SK-N-MC (cell line): Measurements from ENCODE around the gene ARHGAP22.

ENCODE experiments used
- DNase-seq: peaks from one replicate; pipeline ENCODE4 v3.0.0-alpha.2; 2011; ENCODE audit warnings: low read depth, low spot score
- H3K27ac ChIP-seq: fragments of 200-600 bp; sonication (generic); 2 replicates; pipeline ENCODE4 v1.5.1; 2016; ENCODE audit warnings: mixed run types
- H3K36me3 ChIP-seq: fragments of 200-600 bp; sonication (generic); 2 replicates; pipeline ENCODE4 v1.6.1; 2017; ENCODE audit warnings: antibody characterized with exemption, low read length, mixed read lengths; ENCODE audit not compliant: insufficient read depth
- H3K4me3 ChIP-seq: fragments of 200-600 bp; sonication (generic); 2 replicates; pipeline ENCODE4 v1.5.1; 2016
- H3K9ac ChIP-seq: fragments of 200-600 bp; sonication (generic); 2 replicates; pipeline ENCODE4 v1.8.0; 2017; ENCODE audit warnings: mixed run types, mixed read lengths; ENCODE audit not compliant: insufficient read length
- H3K9me3 ChIP-seq: fragments of 200-600 bp; sonication (generic); 2 replicates; pipeline ENCODE4 v1.6.1; 2017; ENCODE audit warnings: low read depth, mild to moderate bottlenecking, antibody characterized with exemption, low read length, moderate library complexity, mixed read lengths
- EZH2 ChIP-seq: fragments of 200-600 bp; sonication (generic); IDR thresholded peaks from one replicate; pipeline ENCODE4 v1.6.1; 2017; ENCODE audit warnings: antibody characterized with exemption
- FOXP2 ChIP-seq: optimal IDR thresholded peaks from 2 replicates; pipeline ENCODE3; 2011; ENCODE audit warnings: mild to moderate bottlenecking, moderate library complexity; ENCODE audit not compliant: insufficient read depth; ENCODE audit errors: extremely low read length, control extremely low read depth
- POLR2AphosphoS5 ChIP-seq: IDR thresholded peaks from 2 replicates; pipeline ENCODE4 v1.6.1; 2012; ENCODE audit warnings: mild to moderate bottlenecking, low read depth, low read length, borderline replicate concordance

Gene ARHGAP22

GRCh38 chr10:48508791-48509772 lies 95.8 kb downstream of the ARHGAP22 start:
- no peaks in the 10 kb centered on the region for H3K9me3 ChIP-seq
- DNase-seq = no peak
- H3K27ac ChIP-seq = no peak overlapping the region
- no peak overlapping the region for H3K9ac ChIP-seq
- no peak overlapping the region for H3K4me3 ChIP-seq
- no peak for TF ChIP-seq EZH2
- TF ChIP-seq FOXP2 = no peak
- no peak for TF ChIP-seq POLR2AphosphoS5
- no peaks in the 10 kb centered on the region for H3K36me3 ChIP-seq

- no peak for DNase-seq
- no peak overlapping the region for H3K27ac ChIP-seq
These were observed 96.7 kb downstream of the ARHGAP22 start for GRCh38 chr10:48507933-48508790.

DNA sequence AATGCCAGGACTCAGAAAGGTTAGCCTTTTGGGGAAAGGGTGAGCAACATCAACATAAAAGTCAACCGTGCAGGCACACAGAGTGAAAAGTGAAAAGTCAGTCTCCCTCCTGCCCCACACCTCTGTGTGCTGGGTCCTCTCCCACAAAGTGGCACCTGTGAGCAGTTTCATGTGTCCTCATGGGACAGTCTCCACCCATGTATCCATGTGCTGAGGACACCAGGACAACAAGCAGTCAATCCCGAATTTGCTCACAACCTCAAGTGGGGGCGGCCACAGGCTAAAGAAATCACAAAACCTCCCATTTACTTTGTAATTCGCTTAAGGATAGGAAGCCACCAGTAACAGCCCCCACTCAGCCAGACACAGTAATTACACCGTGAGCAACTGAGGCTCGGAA lies 97.4 kb downstream of the ARHGAP22 start:
- Histone ChIP-seq H3K9ac (no peak overlapping the region), H3K4me3 (no peak overlapping the region), H3K9me3 (no peaks in the 10 kb centered on the region), H3K27ac (no peak overlapping the region), H3K36me3 (no peaks in the 10 kb centered on the region)
- no peak for DNase-seq
- no peak for TF ChIP-seq POLR2AphosphoS5
- no peak for TF ChIP-seq FOXP2
- TF ChIP-seq EZH2 = no peak

More at GRCh38 chr10:48507933-48508790, 96.7 kb downstream of the ARHGAP22 start:
- no peak overlapping the region for H3K4me3 ChIP-seq
- no peak for TF ChIP-seq EZH2
- no peak overlapping the region for H3K9ac ChIP-seq
- H3K9me3 ChIP-seq = no peaks in the 10 kb centered on the region
- no peaks in the 10 kb centered on the region for H3K36me3 ChIP-seq

- DNase-seq = no peak
- H3K9ac ChIP-seq = no peak overlapping the region
- H3K27ac ChIP-seq = no peak overlapping the region
- TF ChIP-seq FOXP2 = no peak
- H3K9me3 ChIP-seq = no peaks in the 10 kb centered on the region
- H3K36me3 ChIP-seq = no peaks in the 10 kb centered on the region
- H3K4me3 ChIP-seq = no peak overlapping the region
These were observed 98.5 kb downstream of the ARHGAP22 start for GRCh38 chr10:48506147-48506917.

DNA sequence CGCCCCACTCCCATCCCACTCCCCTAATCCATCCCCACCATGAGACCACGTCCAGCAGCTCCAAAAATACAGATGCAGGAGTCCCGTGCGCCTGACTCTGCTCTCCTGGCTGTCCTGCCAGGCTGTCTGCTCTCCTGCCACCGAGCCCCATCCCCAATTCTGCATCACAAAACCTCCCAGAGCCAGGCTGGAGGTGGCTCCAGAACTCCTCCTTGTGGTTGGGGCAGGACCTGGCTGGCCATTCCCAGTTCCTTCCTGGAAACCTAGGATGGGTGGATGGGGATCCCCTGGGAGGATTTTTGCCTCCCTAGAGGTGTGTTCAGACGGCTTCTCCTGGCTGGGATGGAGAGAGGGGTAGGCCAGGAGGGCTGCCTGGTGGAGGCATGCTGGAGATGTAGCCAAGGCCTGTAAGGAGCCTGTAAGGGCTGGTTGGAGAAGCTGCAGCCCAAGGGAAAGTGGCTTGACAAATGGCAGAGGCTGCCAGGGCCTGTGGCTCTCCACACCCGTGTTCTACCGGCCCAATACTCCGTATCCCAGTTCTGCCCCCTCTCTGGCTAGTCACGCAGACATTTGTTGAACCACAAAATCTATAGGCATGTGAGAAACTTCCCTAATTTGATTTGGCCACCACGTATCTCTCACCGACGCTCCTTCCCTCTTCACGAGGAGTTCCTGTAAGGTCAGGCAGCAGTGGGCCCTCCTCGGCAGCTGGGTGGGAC lies 99.3 kb downstream of the ARHGAP22 start:
- Histone ChIP-seq H3K9ac (no peak overlapping the region), H3K9me3 (no peaks in the 10 kb centered on the region), H3K36me3 (no peaks in the 10 kb centered on the region), H3K4me3 (no peak overlapping the region), H3K27ac (no peak overlapping the region)
- TF ChIP-seq EZH2 (no peak), FOXP2 (no peak), POLR2AphosphoS5 (no peak)
- no peak for DNase-seq

- Histone ChIP-seq H3K9ac (no peak overlapping the region), H3K36me3 (no peaks in the 10 kb centered on the region), H3K27ac (no peak overlapping the region), H3K4me3 (no peak overlapping the region), H3K9me3 (no peaks in the 10 kb centered on the region)
- TF ChIP-seq FOXP2 (no peak), EZH2 (no peak), POLR2AphosphoS5 (no peak)
- DNase-seq = no peak
These were observed 100.6 kb downstream of the ARHGAP22 start for GRCh38 chr10:48504141-48504885.

DNA sequence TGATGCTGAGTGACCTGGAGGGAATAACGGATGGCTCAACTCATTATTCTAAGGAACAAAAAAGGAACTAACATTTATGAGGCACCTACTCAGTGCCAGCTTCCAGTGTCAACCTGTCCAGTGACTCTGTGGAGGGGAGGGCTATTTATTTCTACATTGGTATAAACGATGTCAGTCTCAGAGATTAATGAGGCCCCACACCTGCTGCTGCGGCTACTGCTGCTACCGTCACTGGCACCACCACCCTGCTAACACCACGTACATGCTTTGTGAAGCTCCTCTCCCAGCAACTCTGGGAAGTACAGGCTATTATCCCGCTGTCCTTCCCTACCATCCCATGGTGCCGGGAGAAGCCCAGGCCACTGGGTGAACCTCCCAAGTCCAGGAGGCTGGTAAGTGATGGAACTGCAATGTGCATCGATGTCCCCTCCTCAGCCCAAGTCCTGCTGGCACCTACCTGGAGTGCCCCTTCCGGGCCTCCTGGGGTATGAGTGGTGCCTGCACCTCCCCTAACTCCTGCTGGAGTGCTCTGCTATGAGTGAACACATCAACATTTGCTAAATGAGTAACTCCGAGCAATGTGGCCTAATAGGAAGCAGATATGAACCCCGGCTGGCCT lies 101.5 kb downstream of the ARHGAP22 start:
- no peak for DNase-seq
- TF ChIP-seq EZH2 = no peak
- no peak for TF ChIP-seq POLR2AphosphoS5
- no peak overlapping the region for H3K27ac ChIP-seq
- H3K4me3 ChIP-seq = no peak overlapping the region
- no peaks in the 10 kb centered on the region for H3K36me3 ChIP-seq
- no peaks in the 10 kb centered on the region for H3K9me3 ChIP-seq
- no peak overlapping the region for H3K9ac ChIP-seq
